ENCODE measurements around the gene PPP2R5C. TPM values are rescaled to one million over a fixed set of nuclear protein-coding genes. Genes with fewer than 3 reads are reported as not detected.

Gene PPP2R5C
- total RNA-seq, 1 donor from 2014 or later = 170 TPM

DNA sequence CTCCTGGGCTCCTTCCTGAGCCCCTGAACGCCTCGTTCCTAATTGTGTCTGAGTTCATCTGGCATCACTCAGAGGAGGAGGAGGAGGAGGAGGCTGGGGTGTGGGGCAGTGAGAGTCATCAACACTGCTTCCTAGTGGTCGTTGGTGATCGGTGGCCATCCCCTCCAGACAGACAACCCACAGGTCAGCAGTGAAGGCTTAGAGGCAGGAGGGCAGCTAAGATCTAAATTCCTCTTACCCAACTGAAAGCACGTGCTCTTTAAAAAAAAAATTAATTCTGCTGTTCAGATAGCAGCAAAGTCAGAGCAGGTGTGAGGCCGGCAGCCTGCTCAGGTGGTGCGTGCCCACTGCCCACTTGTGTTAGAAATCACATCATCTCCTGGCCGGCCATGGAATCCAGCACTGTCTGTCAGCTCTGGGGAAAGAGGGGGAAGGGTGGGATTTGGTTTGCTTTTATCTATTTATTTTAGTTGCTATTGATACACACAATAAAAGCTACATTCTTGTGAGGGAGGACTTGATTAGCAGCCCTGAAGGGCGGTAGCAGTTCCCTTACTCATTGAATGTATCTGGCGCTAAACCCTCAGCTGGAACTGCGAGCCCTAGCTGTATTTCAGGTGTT, 46.6 kb downstream of the PPP2R5C start:
- H3K36me3 Mint-ChIP-seq (ENCODE audit: low read depth) = peaks cover 17% of the 10 kb centered on the region
- intact Hi-C loops (cut with micrococcal nuclease) = loop anchor here (2.0 kb wide), 1 partner anchor 15 kb away; no protein-coding TSS in a partner anchor
- H3K4me3 Mint-ChIP-seq (ENCODE audit: low read depth) = peak overlapping the region; percentile 23
- no peaks in the 10 kb centered on the region for H3K9me3 Mint-ChIP-seq
- H3K27me3 Mint-ChIP-seq (ENCODE audit: low read depth) = no peaks in the 10 kb centered on the region
- DNase-seq (ENCODE audit: low spot score) = no peak
- peaks cover 31% of the 10 kb centered on the region for H3K4me1 Mint-ChIP-seq (ENCODE audit: low read depth)
- no peak overlapping the region for H3K27ac Mint-ChIP-seq

- no peaks in the 10 kb centered on the region for H3K27me3 Mint-ChIP-seq (ENCODE audit: low read depth)
- peaks cover 41% of the 10 kb centered on the region for H3K4me1 Mint-ChIP-seq (ENCODE audit: low read depth)
- DNase-seq (ENCODE audit: low spot score) = no peak
- intact Hi-C loops (cut with micrococcal nuclease) = loop anchor here (2.0 kb wide), 1 partner anchor 16 kb away; no protein-coding TSS in a partner anchor
- H3K4me3 Mint-ChIP-seq (ENCODE audit: low read depth) = peak overlapping the region; percentile 94
- peaks cover 22% of the 10 kb centered on the region for H3K36me3 Mint-ChIP-seq (ENCODE audit: low read depth)
- no peaks in the 10 kb centered on the region for H3K9me3 Mint-ChIP-seq
- H3K27ac Mint-ChIP-seq = peak overlapping the region; percentile 99
Measured at GRCh38 chr14:101808894-101809670, 47.6 kb downstream of the PPP2R5C start.

GRCh38 chr14:101809671-101810514, 48.4 kb downstream of the PPP2R5C start:
- Mint-ChIP-seq H3K9me3 (no peaks in the 10 kb centered on the region), H3K27me3 (ENCODE audit: low read depth) (no peaks in the 10 kb centered on the region), H3K27ac (peak overlapping the region; percentile 99), H3K4me3 (ENCODE audit: low read depth) (peak overlapping the region; percentile 94), H3K36me3 (ENCODE audit: low read depth) (peaks cover 28% of the 10 kb centered on the region), H3K4me1 (ENCODE audit: low read depth) (peaks cover 49% of the 10 kb centered on the region)
- peak; percentile 84 for DNase-seq (ENCODE audit: low spot score)
- intact Hi-C loops (cut with micrococcal nuclease) = loop anchor here (1.0 to 2.0 kb wide), 3 partner anchors 13 to 49 kb away; partner anchors contain the start of gene PPP2R5C

DNA sequence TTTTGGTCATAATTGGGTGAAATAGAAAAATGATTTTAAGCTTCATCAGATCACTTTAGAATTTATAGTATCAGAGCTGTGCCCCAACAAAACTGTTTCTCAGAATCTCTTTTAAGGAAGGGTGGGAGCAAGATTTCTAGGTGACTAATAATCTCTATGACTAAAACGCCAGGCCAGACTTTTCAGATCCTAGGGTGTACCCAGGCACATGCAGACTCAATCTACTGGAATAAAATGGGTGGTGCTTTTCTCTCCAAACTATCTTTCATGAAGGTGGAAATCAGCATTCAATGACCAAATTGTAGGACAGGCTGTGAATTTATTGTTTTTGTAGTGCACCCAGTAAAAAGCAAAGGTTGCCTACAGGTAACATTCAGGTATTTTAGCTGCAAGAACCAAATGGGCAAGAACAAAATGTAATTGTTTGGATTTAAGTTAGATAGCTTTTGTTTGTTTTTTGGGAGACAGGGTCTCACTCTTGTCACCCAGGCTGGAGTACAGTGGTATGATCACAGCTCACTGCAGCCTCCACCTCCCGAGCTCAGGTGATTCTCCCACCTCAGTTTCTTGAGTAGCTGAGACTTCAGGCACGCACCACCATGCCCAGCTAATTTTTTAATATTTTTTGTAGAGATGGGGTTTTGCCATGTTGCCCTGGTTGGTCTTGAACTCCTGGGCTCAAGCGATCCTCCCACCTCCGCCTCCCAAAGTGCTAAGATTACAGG, 49.5 kb downstream of the PPP2R5C start:
- peaks cover 60% of the 10 kb centered on the region for H3K4me1 Mint-ChIP-seq (ENCODE audit: low read depth)
- H3K36me3 Mint-ChIP-seq (ENCODE audit: low read depth) = peaks cover 39% of the 10 kb centered on the region
- intact Hi-C loops (cut with micrococcal nuclease) = loop anchor here (1.0 to 2.0 kb wide), 2 partner anchors 12 to 50 kb away; partner anchors contain the start of gene PPP2R5C
- no peaks in the 10 kb centered on the region for H3K27me3 Mint-ChIP-seq (ENCODE audit: low read depth)
- peak overlapping the region; percentile 99 for H3K27ac Mint-ChIP-seq
- H3K9me3 Mint-ChIP-seq = no peaks in the 10 kb centered on the region
- DNase-seq (ENCODE audit: low spot score) = no peak
- peak overlapping the region; percentile 94 for H3K4me3 Mint-ChIP-seq (ENCODE audit: low read depth)

- H3K9me3 Mint-ChIP-seq = no peaks in the 10 kb centered on the region
- peak overlapping the region; percentile 82 for H3K4me3 Mint-ChIP-seq (ENCODE audit: low read depth)
- intact Hi-C loops (cut with micrococcal nuclease) = no loop called here
- peaks cover 65% of the 10 kb centered on the region for H3K4me1 Mint-ChIP-seq (ENCODE audit: low read depth)
- no peak for DNase-seq (ENCODE audit: low spot score)
- H3K27me3 Mint-ChIP-seq (ENCODE audit: low read depth) = no peaks in the 10 kb centered on the region
- H3K27ac Mint-ChIP-seq = peak overlapping the region; percentile 78
- peaks cover 46% of the 10 kb centered on the region for H3K36me3 Mint-ChIP-seq (ENCODE audit: low read depth)
Measured at GRCh38 chr14:101812071-101812470, 50.6 kb downstream of the PPP2R5C start.

DNA sequence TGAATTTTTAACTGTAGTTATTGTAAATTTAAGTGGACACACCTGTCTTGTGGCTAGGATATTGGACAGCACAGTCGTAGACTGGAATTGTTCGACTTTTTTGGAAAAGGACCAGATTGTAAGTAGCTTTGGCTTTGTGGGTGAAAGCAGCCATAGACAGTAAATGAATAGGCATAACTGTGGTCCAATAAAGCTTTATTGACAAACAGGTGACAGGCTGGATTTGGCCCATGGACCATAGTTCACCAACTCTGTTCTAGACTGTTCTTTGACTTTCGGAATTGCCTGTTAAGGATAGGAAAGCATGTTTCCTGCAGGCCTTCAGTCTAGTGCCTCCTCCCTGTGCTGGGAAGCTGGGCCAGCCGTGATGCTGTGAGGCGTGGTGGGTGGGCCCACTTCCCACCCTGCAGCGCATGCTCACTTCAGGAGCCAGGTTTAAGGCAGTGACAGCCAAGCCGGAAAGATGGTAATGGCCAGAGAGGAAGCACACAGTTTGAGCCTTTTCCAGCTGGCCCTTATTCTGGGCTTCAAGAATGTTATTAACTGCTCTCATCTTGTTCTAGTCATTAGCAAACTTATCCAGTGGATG, 51.8 kb downstream of the PPP2R5C start:
- Mint-ChIP-seq H3K36me3 (ENCODE audit: low read depth) (peaks cover 54% of the 10 kb centered on the region), H3K9me3 (no peaks in the 10 kb centered on the region), H3K27ac (peak overlapping the region; percentile 93), H3K4me1 (ENCODE audit: low read depth) (peaks cover 69% of the 10 kb centered on the region), H3K27me3 (ENCODE audit: low read depth) (no peaks in the 10 kb centered on the region), H3K4me3 (ENCODE audit: low read depth) (peak overlapping the region; percentile 55)
- no peak for DNase-seq (ENCODE audit: low spot score)
- intact Hi-C loops (cut with micrococcal nuclease) = no loop called here

GRCh38 chr14:101813833-101814232, 52.3 kb downstream of the PPP2R5C start:
- Mint-ChIP-seq H3K4me1 (ENCODE audit: low read depth) (peaks cover 71% of the 10 kb centered on the region), H3K36me3 (ENCODE audit: low read depth) (peaks cover 56% of the 10 kb centered on the region), H3K27me3 (ENCODE audit: low read depth) (no peaks in the 10 kb centered on the region), H3K9me3 (no peaks in the 10 kb centered on the region), H3K4me3 (ENCODE audit: low read depth) (peak overlapping the region; percentile 76), H3K27ac (peak overlapping the region; percentile 93)
- DNase-seq (ENCODE audit: low spot score) = no peak
- intact Hi-C loops (cut with micrococcal nuclease) = no loop called here

DNA sequence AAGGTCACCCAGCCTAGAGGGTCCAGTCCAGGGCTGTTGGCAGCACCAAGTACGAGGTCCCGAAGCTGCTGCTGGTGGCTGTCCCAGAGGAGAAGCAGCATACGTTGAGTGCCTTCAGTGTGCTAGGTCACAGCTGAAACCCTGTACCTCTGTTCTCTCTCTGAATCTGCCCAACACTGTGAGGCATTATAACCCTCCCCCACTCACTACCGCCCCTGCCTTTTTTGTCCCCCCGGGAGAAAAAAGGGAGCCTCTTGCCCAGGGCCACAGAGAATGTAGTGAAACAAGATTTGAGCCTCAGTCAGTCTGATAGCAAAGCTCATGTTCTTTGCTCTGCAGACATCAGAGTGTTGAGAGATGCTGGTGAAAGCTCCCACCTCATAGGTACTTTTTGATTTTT, 53.4 kb downstream of the PPP2R5C start:
- Mint-ChIP-seq H3K27me3 (ENCODE audit: low read depth) (no peaks in the 10 kb centered on the region), H3K4me3 (ENCODE audit: low read depth) (peak overlapping the region; percentile 76), H3K36me3 (ENCODE audit: low read depth) (peaks cover 66% of the 10 kb centered on the region), H3K27ac (peak overlapping the region; percentile 93), H3K9me3 (no peaks in the 10 kb centered on the region), H3K4me1 (ENCODE audit: low read depth) (peaks cover 78% of the 10 kb centered on the region)
- DNase-seq (ENCODE audit: low spot score) = no peak
- intact Hi-C loops (cut with micrococcal nuclease) = loop anchor here (1.0 to 5.0 kb wide), 2 partner anchors 8 to 43 kb away; no protein-coding TSS in a partner anchor

- intact Hi-C loops (cut with micrococcal nuclease) = loop anchor here (1.0 to 5.0 kb wide), 2 partner anchors 7 to 44 kb away; no protein-coding TSS in a partner anchor
- Mint-ChIP-seq H3K27ac (peak overlapping the region; percentile 93), H3K27me3 (ENCODE audit: low read depth) (no peaks in the 10 kb centered on the region), H3K36me3 (ENCODE audit: low read depth) (peaks cover 64% of the 10 kb centered on the region), H3K4me1 (ENCODE audit: low read depth) (peaks cover 81% of the 10 kb centered on the region), H3K4me3 (ENCODE audit: low read depth) (peak overlapping the region; percentile 76), H3K9me3 (no peaks in the 10 kb centered on the region)
- DNase-seq (ENCODE audit: low spot score) = no peak
Measured at GRCh38 chr14:101815994-101816393, 54.5 kb downstream of the PPP2R5C start.

DNA sequence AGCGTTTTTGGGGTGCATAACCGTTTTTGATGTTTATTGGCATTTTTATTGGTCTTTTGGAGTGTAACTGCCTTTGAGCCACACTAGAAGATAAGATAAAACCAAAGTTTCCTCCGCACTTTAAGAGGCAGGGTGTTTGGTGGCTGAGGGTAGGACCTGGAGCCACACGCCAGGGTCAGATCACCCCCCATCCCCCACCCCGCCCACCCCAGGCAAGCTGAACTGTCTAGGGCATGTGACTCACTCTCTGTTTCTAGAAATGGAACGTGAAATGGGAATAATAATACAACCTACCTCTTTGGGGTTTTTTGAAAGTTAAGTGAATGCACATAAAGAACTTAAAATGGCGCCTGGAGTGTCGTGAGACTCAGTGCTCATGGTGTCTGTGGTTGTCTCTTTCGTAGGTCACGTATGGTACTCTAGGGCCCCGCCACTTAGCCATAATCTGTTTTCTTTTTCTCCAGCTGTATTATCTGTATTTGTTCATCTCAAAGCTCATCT, 56.0 kb downstream of the PPP2R5C start:
- peaks cover 60% of the 10 kb centered on the region for H3K36me3 Mint-ChIP-seq (ENCODE audit: low read depth)
- intact Hi-C loops (cut with micrococcal nuclease) = loop anchor here (2.0 to 5.0 kb wide), 2 partner anchors 45 to 95 kb away; no protein-coding TSS in a partner anchor
- peaks cover 84% of the 10 kb centered on the region for H3K4me1 Mint-ChIP-seq (ENCODE audit: low read depth)
- DNase-seq (ENCODE audit: low spot score) = peak; percentile 54
- H3K27ac Mint-ChIP-seq = peak overlapping the region; percentile 98
- H3K27me3 Mint-ChIP-seq (ENCODE audit: low read depth) = no peaks in the 10 kb centered on the region
- no peaks in the 10 kb centered on the region for H3K9me3 Mint-ChIP-seq
- H3K4me3 Mint-ChIP-seq (ENCODE audit: low read depth) = peak overlapping the region; percentile 76

DNA sequence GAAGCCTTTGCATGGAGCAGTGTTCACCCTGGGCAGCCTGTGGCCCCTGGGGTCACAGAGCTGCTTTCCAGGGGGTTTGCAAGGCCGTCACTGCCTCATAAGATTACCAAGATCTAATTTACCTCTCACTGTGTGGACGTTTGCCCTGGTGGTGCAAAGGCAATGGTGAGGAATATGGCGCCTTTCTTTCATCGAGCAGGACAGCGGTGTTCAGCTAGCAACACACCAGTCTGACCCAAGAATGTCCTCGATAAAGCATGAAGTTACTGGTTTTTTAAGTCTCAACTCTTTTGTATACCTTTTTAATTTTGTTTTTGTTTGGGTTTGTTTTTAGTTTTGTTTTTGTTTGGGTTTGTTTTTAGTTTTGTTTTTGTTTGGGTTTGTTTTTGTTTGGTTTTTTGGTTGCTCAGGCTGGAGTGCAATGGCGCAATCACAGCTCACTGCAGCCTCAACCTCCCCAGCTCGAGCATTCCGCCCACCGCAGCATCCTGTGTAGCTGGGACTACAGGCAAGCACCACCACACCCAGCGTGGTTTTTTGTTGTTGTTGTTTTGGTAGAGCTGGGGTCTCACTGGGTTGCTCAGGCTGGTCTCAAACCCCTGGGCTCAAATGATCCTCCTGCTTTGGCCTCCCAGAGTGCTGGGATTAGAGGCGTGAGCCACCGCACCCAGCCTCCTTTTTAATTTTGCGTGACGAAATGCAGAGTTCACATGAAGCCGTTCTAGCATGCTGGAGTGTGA, 57.9 kb downstream of the PPP2R5C start:
- H3K4me3 Mint-ChIP-seq (ENCODE audit: low read depth) = peak overlapping the region; percentile 76
- peaks cover 55% of the 10 kb centered on the region for H3K36me3 Mint-ChIP-seq (ENCODE audit: low read depth)
- peaks cover 80% of the 10 kb centered on the region for H3K4me1 Mint-ChIP-seq (ENCODE audit: low read depth)
- H3K27me3 Mint-ChIP-seq (ENCODE audit: low read depth) = no peaks in the 10 kb centered on the region
- intact Hi-C loops (cut with micrococcal nuclease) = loop anchor here (2.0 to 5.0 kb wide), 2 partner anchors 47 to 97 kb away; no protein-coding TSS in a partner anchor
- DNase-seq (ENCODE audit: low spot score) = peak; percentile 82
- peak overlapping the region; percentile 98 for H3K27ac Mint-ChIP-seq
- no peaks in the 10 kb centered on the region for H3K9me3 Mint-ChIP-seq

All from activated T-helper 2 cell treated with anti-CD3 and anti-CD28 coated beads, Interferon-gamma antibody, Interleukin-2, Interleukin-4, amounts not matched to agents 10 μg/mL and 5 μg/mL and 100 μg/mL, durations not matched to agents 14 hours and 24 hours and 36 hours (primary cell).